Neutrophil (primary cell): ENCODE data around the gene ORAI1.

Source experiments
- H3K27ac ChIP-seq: fragments of 200-600 bp; sonication (generic); 2 replicates; pipeline ENCODE4 v1.5.1; 2016; ENCODE audit warnings: mild to moderate bottlenecking, moderate library complexity
- H3K27me3 ChIP-seq: fragments of 200-600 bp; sonication (generic); 2 replicates; pipeline ENCODE4 v1.6.0; 2016; ENCODE audit warnings: mild to moderate bottlenecking
- H3K36me3 ChIP-seq: fragments of 200-600 bp; sonication (generic); 2 replicates; pipeline ENCODE4 v1.5.1; 2017
- H3K4me1 ChIP-seq, 2 experiments: fragments of 200-600 bp in 1 of 2; sonication (generic) in 1 of 2; 1 replicate in 1 of 2; 2 replicates in 1 of 2; pipeline versions ENCODE4 v1.5.1 to v1.6.1; 2013 to 2016; ENCODE audit warnings: low read depth in 1 of 2, low read length in 1 of 2, mild to moderate bottlenecking in 1 of 2, moderate library complexity in 1 of 2; ENCODE audit not compliant: control insufficient read depth in 1 of 2, insufficient read depth in 1 of 2
- H3K4me3 ChIP-seq, 2 experiments: fragments of 200-600 bp in 1 of 2; sonication (generic) in 1 of 2; 1 replicate in 1 of 2; 2 replicates in 1 of 2; pipeline ENCODE4 v1.5.1; 2013 to 2016; ENCODE audit warnings: low read depth in 1 of 2, low read length in 1 of 2, mild to moderate bottlenecking in 1 of 2, moderate library complexity in 1 of 2
- H3K9me3 ChIP-seq: fragments of 200-600 bp; sonication (generic); 2 replicates; pipeline ENCODE4 v1.5.1; 2016
- CTCF ChIP-seq: fragments of 200-600 bp; sonication (generic); IDR thresholded peaks from 2 replicates; pipeline ENCODE4 v1.5.1; 2016; ENCODE audit warnings: antibody characterized with exemption

The ORAI1 gene

DNA sequence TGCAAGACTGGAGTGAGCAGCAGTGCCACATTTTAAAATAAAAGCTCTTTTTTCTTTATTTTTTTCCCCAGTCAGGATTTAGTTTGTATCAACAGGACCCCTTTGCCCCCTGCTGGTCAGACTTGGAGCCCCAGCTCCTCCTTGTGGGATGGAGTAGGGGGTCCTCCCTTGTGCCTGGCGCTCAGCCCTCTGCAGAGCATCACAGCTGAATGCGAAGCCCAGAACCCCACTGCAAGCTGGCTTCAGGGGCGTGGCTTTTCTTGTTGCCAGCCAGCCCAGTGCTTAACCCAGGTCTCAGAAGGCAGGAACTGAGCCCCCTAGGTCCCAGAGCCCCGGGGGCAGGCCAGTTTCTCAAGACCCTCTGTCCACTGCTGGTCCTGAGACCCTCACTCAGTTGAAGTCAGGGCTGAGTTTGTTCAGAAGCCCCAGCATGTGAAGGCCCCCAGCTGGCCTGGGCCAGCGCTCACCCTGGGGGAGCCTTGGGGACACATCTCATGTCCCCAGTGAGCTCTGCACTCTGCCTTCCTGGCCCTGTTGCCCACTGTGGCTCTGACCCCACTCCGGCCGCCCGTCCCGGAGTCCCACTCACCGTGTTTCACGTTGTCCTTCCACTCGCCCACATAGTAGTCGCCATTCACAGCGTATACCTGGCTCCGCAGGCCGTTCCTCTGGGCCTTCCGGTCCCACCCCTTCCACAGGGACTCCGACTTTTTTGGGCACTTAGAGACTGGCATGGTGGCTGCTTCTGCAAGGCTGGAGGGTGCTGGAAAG lies 42.6 kb downstream of the ORAI1 start:
- H3K27ac ChIP-seq, result no peak overlapping the region

GRCh38 chr12:121669521-121669900 lies 43.2 kb downstream of the ORAI1 start, which contains the start of gene MORN3:
TSS of gene MORN3 (minus strand) at chr12:121669654. CDS start at chr12:121669483, 171 bp downstream.
- Histone ChIP-seq H3K36me3 (no peaks in the 10 kb centered on the region), H3K27ac (no peak within 1 kb of the TSS), H3K4me3 (no peak within 1 kb of the TSS), H3K4me1 (peaks cover 31 to 33% of the 10 kb centered on the region in 2 experiments), H3K9me3 (no peaks in the 10 kb centered on the region), H3K27me3 (no peaks in the 10 kb centered on the region)
- no peak for TF ChIP-seq CTCF

More for the DNA sequence above, 42.6 kb downstream of the ORAI1 start:
- peaks cover 37 to 39% of the 10 kb centered on the region in 2 experiments for H3K4me1 ChIP-seq
- no peak overlapping the region for H3K4me3 ChIP-seq
- H3K27me3 ChIP-seq, result no peaks in the 10 kb centered on the region
- no peaks in the 10 kb centered on the region for H3K9me3 ChIP-seq
- TF ChIP-seq CTCF, result peak; percentile 23
- no peaks in the 10 kb centered on the region for H3K36me3 ChIP-seq

GRCh38 chr12:121673013-121673511 lies 46.7 kb downstream of the ORAI1 start:
- Histone ChIP-seq H3K27ac (peak overlapping the region; percentile 72), H3K27me3 (no peaks in the 10 kb centered on the region), H3K4me3 (peak overlapping the region; percentile 68 to 74), H3K4me1 (peaks cover 16 to 19% of the 10 kb centered on the region in 2 experiments), H3K9me3 (no peaks in the 10 kb centered on the region), H3K36me3 (no peaks in the 10 kb centered on the region)
- TF ChIP-seq CTCF, result no peak

DNA sequence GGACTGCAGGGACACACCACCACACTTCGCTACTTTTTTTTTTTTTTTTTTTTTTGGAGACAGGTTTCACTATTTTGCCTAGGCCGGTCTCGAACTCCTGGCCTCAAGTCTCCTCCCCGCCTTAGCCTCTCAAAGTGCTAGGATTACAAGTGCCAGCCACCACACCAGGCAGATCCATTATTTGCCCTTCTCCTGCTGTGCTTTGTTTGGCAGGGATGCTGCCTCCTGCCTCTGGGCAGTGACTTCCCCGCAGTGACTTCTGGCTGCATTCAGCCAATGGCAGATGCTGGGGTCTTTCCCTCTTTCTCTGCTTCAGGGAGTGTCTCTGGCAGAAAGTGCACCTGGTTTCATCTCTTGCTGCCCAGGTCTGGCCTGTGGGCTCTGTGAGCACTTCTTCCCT lies 49.9 kb downstream of the ORAI1 start:
- Histone ChIP-seq H3K36me3 (no peaks in the 10 kb centered on the region), H3K9me3 (no peaks in the 10 kb centered on the region), H3K4me1 (peaks cover 19 to 21% of the 10 kb centered on the region in 2 experiments), H3K27ac (no peak overlapping the region), H3K27me3 (no peaks in the 10 kb centered on the region), H3K4me3 (no peak overlapping the region)
- TF ChIP-seq CTCF, result no peak

GRCh38 chr12:121678305-121678704 lies 52.0 kb downstream of the ORAI1 start:
- Histone ChIP-seq H3K27me3 (no peaks in the 10 kb centered on the region), H3K36me3 (no peaks in the 10 kb centered on the region), H3K9me3 (no peaks in the 10 kb centered on the region), H3K4me3 (no peak overlapping the region), H3K4me1 (peaks cover 8 to 12% of the 10 kb centered on the region in 2 experiments), H3K27ac (no peak overlapping the region)
- TF ChIP-seq CTCF, result no peak
